Lower leg skin (tissue), 4 donors: Measurements from ENCODE around the gene ZCCHC13. TPM values are rescaled to one million over a fixed set of nuclear protein-coding genes. Genes with fewer than 3 reads are reported as not detected.

ENCODE experiments used
- DNase-seq, 2 donors: peaks; one replicate each; pipeline ENCODE4 v3.0.0-alpha.2; 2019; ENCODE audit warnings: low spot score in 2 of 2
- H3K4me3 ChIP-seq: fragments of 200-600 bp; sonication (generic); 2 replicates; pipeline ENCODE4 v1.5.1; 2017; ENCODE audit warnings: mild to moderate bottlenecking, low read depth; ENCODE audit not compliant: poor library complexity, severe bottlenecking
- POLR2A ChIP-seq, 2 donors: fragments of 450-650 bp; IDR thresholded peaks; one replicate each; pipeline ENCODE4 v1.6.1; 2016 to 2017; ENCODE audit warnings: antibody characterized with exemption in 2 of 2, mild to moderate bottlenecking in 1 of 2, moderate library complexity in 1 of 2
- WGBS, 2 donors: methylation state at CpG; one replicate each; pipeline ENCODE4 v1.1.5; 2018; 5-methylcytosine and 5-hydroxymethylcytosine counted together
- intact Hi-C: fragments of 100-400 bp; cut with DNase I; formaldehyde crosslinking; loops from one replicate; pipeline ENCODE4 v1.15.0; 2023; ENCODE audit warnings: low total_unique reads
- total RNA-seq, 4 donors: library from RNA; depleted of rRNA; stranded (reverse); fragments of >200 nt; gene quantifications; one replicate each; pipeline ENCODE4 v1.1.0, GENCODE V29; 2016
- TF ChIP-seq, protein P1 (sequence below), 3 donors: fragments of 450-650 bp; IDR thresholded peaks; one replicate each; pipeline ENCODE4 v1.5.1; 2016; ENCODE audit warnings: antibody characterized with exemption in 3 of 3, mild to moderate bottlenecking in 3 of 3, moderate library complexity in 2 of 3

Gene ZCCHC13
- total RNA-seq, 4 donors from 2014 or later: not detected

DNA sequence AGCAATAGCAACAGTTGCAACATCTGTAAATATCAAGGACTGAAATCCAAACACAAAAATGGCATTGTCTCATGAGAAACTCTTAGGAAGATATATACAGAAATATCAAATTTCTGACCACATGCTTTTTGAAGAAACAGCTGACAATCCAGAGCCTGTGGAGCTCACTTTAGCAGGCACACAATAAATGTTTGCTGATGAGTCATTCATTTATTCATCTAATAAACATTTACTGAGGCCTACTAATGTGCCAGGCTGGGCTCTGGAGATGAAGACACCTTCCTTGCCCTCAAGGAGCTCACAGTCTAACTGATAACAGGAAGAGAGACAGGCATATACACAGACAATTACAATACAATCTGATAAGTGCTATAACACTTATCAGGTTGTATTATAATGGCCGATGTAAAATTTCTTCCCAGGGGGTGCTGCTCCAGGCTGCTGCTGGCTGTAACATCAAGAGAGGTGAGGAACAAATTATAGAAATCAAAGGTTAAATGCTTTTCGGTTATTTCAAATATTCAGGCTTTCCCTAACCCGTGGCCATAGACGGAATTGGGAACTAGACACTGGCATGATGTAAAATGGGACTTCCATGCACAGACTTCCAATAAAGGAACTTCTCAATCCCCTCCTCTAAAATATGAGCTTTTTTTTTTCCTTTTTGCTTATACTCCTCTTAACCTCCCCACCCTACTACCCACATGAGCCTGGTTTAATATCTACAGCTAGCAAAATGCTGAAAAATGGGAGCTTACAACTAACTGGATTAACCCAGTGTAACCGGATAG is 16.8 kb upstream of the ZCCHC13 start:
- H3K4me3 ChIP-seq: no peak overlapping the region
- DNase-seq: no peak
- no peak for TF ChIP-seq POLR2A (IDR thresholded peaks at IDR 0.05)
- TF ChIP-seq, protein P1, sequence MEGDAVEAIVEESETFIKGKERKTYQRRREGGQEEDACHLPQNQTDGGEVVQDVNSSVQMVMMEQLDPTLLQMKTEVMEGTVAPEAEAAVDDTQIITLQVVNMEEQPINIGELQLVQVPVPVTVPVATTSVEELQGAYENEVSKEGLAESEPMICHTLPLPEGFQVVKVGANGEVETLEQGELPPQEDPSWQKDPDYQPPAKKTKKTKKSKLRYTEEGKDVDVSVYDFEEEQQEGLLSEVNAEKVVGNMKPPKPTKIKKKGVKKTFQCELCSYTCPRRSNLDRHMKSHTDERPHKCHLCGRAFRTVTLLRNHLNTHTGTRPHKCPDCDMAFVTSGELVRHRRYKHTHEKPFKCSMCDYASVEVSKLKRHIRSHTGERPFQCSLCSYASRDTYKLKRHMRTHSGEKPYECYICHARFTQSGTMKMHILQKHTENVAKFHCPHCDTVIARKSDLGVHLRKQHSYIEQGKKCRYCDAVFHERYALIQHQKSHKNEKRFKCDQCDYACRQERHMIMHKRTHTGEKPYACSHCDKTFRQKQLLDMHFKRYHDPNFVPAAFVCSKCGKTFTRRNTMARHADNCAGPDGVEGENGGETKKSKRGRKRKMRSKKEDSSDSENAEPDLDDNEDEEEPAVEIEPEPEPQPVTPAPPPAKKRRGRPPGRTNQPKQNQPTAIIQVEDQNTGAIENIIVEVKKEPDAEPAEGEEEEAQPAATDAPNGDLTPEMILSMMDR (IDR thresholded peaks at IDR 0.05): no peak
- intact Hi-C loops: no loop called here
- WGBS, 2 donors: 94 to 95% methylated on average over 5 of the region's 5 CpGs

DNA sequence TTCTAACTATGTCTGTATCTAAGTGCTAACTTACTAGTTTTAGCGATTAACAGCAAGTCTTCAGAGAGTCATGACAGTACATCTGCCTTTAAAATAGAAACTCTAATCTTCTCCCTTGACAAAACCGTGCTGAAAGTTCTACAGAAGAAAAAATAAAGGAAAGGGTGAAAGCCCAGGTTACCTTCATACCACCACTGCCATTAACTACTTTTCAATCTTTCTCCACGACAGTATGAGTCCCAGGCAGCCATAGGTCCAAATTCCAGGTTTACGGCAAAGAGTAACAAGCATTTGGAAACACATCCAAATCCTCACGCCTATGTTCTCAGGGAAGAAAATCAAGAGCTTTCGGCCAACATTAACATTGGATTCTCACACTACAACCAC is 12.4 kb upstream of the ZCCHC13 start:
- no peak for TF ChIP-seq POLR2A (IDR thresholded peaks at IDR 0.05)
- TF ChIP-seq, protein P1 (IDR thresholded peaks at IDR 0.05): no peak
- intact Hi-C loops: no loop called here
- no peak for DNase-seq
- peak overlapping the region; percentile 45 for H3K4me3 ChIP-seq
- 0 to 32% methylated on average over 6 of the region's 6 CpGs for WGBS, 2 donors

DNA sequence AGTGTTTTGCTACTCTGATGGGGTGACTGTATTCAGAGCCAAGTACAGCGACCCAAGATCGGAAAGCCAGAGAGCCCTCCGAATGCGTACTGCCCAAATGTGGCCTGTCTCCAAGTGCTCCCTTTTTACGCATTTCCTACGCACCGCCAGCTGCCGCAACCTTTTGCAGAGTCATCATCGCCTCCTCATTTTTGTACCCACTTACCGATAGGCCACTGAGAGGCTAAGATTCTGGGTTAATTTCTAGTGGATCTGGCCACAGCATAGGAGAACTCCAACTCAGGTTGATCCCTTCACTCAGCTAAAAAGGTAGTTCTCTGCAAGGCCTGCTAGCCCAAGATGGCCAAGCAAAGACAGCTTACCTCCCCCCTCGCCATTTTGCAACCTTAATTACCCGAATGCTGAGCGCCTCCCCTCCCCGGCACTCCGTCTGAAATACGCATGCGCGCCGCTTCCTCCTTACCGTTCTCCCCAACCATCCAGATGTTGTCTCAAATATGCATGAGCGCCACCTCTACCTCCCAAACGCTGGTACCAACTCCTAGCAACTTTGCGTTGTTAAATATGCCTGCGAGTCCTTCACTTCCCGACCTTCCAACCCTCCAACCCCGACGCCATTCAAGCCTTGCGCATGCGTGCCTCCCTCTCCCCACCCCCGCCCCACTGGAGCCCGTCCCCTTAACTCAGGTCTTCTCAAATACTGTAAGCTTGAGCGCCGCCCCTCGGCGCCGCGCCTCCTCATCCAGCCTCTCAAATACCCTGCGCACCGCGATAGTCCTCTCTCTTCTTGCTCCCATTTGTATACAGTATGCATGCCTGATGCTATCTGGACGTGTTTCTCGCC is 11.8 kb upstream of the ZCCHC13 start:
- peak; percentile 88 to 96 for DNase-seq
- TF ChIP-seq, protein P1 (IDR thresholded peaks at IDR 0.05): no peak
- TF ChIP-seq POLR2A (IDR thresholded peaks at IDR 0.05): no peak
- intact Hi-C loops: no loop called here
- WGBS, 2 donors: 0 to 26% methylated on average over 38 to 42 of the region's 42 CpGs
- peak overlapping the region; percentile 45 for H3K4me3 ChIP-seq

DNA sequence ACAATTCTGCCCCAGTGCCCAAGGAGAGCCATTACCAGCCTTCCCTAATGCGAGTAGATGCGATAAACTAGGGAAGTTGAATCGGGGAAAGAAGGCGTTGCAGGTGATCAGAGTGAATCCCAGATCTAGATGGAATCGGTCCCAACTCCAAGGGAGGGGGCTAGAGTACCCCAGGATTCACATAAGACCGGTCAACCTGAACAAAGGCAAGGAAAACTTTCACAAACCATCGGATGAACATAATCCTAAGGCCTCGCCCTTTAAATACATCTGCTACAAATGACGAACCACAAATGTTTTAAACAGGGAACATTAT is 11.2 kb upstream of the ZCCHC13 start:
- intact Hi-C loops: no loop called here
- 0 to 21% methylated on average over 9 of the region's 9 CpGs for whole genome bisulfite sequencing, 2 donors
- peak overlapping the region; percentile 36 for H3K4me3 ChIP-seq
- TF ChIP-seq, protein P1 (IDR thresholded peaks at IDR 0.05): no peak
- TF ChIP-seq POLR2A (IDR thresholded peaks at IDR 0.05): no peak
- DNase-seq: no peak

DNA sequence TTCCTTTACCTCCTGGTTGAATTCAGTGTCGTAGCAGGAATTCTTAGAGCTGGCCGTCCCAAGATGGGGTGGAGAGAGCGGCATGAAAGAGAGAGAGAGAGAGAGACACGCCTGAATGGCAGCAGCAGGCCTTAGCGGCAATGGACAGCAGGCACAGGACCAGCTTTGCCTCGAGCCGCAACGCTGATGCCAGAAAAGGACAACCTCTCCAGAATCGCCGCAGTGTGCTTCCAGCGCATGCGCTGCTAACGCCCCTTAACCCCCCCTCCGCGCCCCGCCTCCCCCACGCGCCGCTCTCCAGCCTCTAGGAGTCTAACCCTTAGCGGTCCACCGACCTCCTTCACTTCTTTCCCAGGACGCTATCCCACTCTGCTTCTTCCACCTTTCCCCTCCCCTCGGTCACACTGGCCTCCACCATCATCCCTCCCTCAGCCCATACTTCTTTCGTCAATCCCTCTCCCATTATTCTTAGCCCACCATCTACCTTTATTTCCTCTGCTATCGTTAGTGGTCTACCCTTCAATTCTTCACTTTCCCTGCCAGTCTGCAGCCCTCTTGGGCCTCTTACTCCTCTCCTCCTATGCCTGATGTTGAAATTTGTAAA is 10.5 kb upstream of the ZCCHC13 start:
- TF ChIP-seq, protein P1 (IDR thresholded peaks at IDR 0.05): no peak
- TF ChIP-seq POLR2A (IDR thresholded peaks at IDR 0.05): no peak
- peak; percentile 58 to 95 for DNase-seq
- intact Hi-C loops: no loop called here
- H3K4me3 ChIP-seq: peak overlapping the region; percentile 36
- WGBS, 2 donors: 2 to 38% methylated on average over 17 to 25 of the region's 25 CpGs
